ENCODE data around the gene MSTO1. TPM values are rescaled to one million over a fixed set of nuclear protein-coding genes. Genes with fewer than 3 reads are reported as not detected.
A peak's percentile ranks its signal among the peaks of the same experiment; 100 is the strongest.
"Not testable (repeated sequence)": the region's sequence is repeated elsewhere in the genome, so short reads cannot be mapped to it uniquely, and the experiment has no call there.

MSTO1 gene
- total RNA-seq = 11.1 and 14.1 TPM in 2 replicates

- peak; percentile 98 for DNase-seq (ENCODE audit: low read depth in 2 of 2)
Measured at GRCh38 chr1:155609515-155610256, at the start of gene MSTO1. Gene MSTO1, plus strand, starts transcription at chr1:155610218. Its CDS starts 31 bp downstream, at chr1:155610249.

DNA sequence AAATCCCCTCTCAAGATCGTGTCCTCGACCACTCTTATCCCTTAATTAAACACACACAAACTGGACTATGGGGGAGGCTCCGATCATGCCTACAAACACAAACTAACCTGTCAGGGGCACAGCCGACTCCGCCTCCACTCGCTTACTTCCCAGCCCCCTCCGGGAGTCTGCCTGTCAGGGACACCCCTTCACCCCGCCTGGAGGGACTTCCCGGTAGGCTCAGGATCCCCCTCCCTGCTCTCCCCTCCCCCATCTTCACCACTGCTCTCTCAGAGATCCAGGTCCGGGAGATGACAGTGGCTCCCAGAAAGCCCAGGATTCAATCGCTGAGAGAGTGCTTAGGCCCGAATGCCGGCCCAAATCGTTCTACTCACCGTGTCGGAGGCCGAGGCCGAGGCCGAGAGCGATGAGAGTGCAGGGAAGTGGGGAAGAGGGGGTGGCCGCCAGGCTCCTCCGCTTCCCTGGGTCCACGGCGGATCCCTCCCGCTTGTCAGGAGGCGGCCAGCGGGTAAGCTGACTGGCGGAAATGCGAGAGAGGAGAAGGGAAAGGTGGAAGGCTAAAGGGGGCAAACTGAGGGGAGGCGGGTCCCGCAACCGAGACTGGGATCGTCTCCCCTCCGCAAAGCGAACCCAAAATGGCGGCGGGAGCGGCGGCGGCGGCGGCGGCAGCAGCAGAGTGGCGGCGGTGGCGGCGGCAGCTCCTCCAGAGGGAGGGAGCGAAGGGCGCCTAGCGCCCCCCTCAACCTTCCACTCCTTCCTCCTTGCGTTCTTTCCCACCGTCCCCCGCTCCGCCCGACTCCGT lies 48.0 kb upstream of the MSTO1 start:
- DNase-seq (ENCODE audit: low read depth in 2 of 2) = peak in 1 of 2 donors; percentile 35

DNA sequence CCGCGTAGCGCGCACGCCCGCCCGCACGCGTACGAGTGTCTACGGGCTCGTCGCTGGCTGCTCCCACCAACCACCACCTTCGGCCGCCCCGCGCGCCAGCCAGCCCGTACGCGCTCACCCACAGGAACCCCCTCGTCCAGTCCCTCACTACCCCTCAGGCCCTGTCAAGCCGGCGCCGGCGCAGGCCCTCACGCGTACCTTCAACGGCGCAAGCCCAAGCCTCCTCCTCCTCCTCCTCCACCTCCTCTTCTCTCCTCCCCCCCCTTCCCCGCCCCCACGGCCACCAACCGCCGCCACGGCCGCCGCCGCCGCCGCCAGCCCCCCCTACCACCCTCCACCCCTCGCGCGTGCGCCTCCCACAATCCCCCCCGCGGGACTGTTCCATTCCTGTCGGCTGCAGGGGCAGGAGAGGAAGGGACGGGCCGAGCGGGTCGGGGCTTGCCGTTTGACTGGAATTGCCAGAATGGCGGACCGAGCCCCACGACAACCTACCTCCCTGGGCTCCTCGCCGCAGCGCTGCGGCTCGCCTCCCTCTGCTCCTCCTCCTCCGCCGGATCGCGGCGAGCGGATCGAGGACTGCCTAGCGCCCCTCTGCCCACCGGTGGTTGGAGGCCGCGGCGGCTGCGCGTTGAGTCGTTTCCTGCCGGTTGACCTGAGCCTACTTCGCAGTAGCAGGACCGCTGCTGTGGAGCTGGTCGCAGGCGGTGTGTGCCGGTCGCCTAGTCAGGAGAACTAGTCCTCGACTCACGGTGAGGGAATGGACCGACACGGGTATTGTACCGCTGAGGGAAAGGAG lies 47.2 kb upstream of the MSTO1 start, which contains the start of gene ASH1L:
Gene ASH1L, minus strand, starts transcription at position 223 of the 796 bp plus-strand sequence. CDS start 41,284 bp downstream, outside the sequence.
- peak; percentile 95 to 97 for DNase-seq (ENCODE audit: low read depth in 2 of 2)

- DNase-seq (ENCODE audit: low read depth in 2 of 2) = peak; percentile 51 to 63
Measured at GRCh38 chr1:155563377-155564022, 46.5 kb upstream of the MSTO1 start.

DNA sequence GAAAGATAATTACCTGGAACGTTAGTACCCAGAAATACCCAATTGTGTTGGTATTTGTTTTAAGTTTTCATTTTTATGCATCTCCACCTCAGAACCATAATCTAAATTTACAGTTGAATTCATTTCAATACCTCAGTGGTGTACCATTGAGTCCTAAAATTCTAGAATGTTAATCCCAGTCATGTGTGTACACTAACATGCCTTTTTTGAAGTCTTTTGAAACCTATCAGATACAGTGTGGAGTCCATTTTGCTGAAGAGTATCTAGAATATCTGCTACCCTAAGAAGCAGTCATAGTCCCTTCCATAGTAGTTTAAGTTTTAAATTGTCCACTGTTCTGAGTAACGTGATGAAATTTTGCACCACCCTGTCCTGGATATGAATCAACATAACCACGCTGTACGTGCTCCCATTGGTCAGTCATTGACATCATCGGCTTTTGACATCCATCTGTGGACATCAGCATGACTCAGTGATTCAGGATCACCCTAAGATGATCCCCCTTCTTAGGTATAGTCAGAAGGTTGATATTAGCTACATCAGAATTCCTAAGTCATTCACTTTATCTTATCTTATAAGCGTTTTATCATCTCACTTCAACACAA lies 39.9 kb upstream of the MSTO1 start:
- peak in 1 of 2 donors; percentile 44 for DNase-seq (ENCODE audit: low read depth in 2 of 2)

GRCh38 chr1:155570593-155570990 lies 39.4 kb upstream of the MSTO1 start:
- no peak for DNase-seq (ENCODE audit: low read depth in 2 of 2)

GRCh38 chr1:155574077-155574476 lies 35.9 kb upstream of the MSTO1 start:
- DNase-seq (ENCODE audit: low read depth in 2 of 2) = no peak

DNA sequence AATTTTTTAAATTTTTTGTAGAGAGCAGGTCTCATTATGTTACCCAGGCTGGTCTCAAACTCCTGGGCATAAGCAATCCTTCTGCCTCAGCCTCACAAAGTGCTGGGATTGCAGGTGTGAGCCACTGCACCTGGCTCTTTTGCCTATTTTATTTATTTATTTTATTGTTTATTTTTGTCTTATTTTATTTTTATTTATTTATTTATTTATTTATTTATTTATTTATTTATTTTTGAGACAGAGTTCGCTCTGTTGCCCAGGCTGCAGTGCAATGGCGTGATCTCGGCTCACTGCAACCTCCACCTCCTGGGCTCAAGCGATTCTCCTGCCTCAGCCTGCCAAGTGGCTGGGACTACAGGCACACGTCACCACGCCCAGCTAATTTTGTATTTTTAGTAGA lies 34.4 kb upstream of the MSTO1 start:
- not testable (repeated sequence) for DNase-seq (ENCODE audit: low read depth in 2 of 2)

GRCh38 chr1:155583846-155584245 lies 26.2 kb upstream of the MSTO1 start:
- not testable (repeated sequence) for DNase-seq (ENCODE audit: low read depth in 2 of 2)

- DNase-seq (ENCODE audit: low read depth in 2 of 2) = not testable (repeated sequence)
Measured at GRCh38 chr1:155589282-155589681, 20.7 kb upstream of the MSTO1 start.

- not testable (repeated sequence) for DNase-seq (ENCODE audit: low read depth in 2 of 2)
Measured at GRCh38 chr1:155590516-155591247, 19.3 kb upstream of the MSTO1 start.

GRCh38 chr1:155591770-155592169 lies 18.2 kb upstream of the MSTO1 start:
- DNase-seq (ENCODE audit: low read depth in 2 of 2) = peak; percentile 76 to 83

- not testable (repeated sequence) for DNase-seq (ENCODE audit: low read depth in 2 of 2)
Measured at GRCh38 chr1:155595877-155596474, 14.0 kb upstream of the MSTO1 start.

DNA sequence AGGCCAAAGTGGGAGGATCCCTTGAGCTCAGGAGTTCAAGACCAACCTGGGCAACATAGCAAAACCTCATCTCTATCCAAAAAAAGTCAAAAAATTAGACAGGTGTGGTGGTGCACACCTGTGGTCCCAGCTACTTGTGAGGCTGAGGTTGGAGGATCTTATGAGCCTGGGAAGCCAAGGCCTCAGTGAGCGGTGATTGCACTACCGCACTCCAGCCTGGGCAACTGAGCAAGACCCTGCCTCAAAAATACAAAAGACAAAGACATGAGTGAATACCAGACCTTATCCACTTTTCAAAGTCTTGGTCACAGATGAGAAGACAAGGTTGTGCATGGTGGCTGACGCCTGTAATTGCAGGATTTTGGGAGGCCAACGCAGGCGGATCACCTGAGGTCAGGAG lies 13.2 kb upstream of the MSTO1 start:
- DNase-seq (ENCODE audit: low read depth in 2 of 2) = no peak

DNA sequence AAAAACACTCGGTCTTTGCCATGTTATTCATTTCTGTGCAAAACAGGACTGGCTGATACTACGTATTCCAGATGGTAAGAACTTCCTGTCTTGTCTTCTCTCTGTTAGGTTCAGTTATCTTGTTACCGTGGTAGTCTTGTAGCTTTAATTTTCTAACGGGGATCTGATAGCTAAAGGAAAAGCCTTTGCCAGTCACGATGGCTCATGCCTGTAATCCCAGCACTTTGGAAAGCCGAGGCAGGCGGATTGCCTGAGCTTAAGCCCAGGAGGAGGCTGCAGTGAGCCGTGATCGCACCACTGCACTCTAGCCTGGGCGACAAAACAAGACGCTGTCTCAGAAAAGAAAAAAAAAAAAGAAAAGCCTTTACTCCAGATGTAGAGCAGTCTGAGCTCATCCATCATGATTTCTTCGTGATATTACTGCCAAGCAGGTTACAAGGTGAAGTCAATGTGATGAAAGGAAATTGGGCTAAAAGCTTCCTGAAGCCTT lies 11.1 kb upstream of the MSTO1 start:
- DNase-seq (ENCODE audit: low read depth in 2 of 2) = peak; percentile 21 to 55

DNA sequence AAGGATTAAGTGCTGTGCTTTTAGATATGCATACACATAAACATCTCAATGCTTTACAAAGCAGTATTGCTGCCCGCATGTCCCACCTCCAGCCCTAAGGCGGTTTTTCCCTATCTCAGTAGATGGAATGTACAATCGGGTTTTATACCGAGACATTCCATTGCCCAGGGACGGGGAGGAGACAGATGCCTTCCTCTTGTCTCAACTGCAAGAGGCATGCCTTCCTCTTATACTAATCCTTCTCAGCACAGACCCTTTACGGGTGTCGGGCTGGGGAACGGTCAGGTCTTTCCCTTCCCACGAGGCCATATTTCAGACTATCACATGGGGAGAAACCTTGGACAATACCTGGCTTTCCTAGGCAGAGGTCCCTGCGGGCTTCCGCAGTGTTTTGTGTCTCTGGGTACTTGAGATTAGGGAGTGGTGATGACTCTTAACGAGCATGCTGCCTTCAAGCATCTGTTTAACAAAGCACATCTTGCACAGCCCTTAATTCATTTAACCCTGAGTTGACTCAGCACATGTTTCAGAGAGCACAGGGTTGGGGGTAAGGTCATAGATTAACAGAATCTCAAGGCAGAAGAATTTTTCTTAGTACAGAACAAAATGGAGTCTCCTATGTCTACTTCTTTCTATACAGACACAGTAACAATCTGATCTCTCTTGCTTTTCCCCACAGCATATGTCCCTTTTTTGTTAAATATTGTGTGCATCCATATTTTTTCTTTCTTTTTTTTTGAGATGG lies 10.0 kb upstream of the MSTO1 start:
- not testable (repeated sequence) for DNase-seq (ENCODE audit: low read depth in 2 of 2)

- no peak for DNase-seq (ENCODE audit: low read depth in 2 of 2)
Measured at GRCh38 chr1:155607708-155608107, 2.3 kb upstream of the MSTO1 start.

GRCh38 chr1:155608888-155609225 lies 1.2 kb upstream of the MSTO1 start:
- no peak for DNase-seq (ENCODE audit: low read depth in 2 of 2)

GRCh38 chr1:155610257-155610647 lies 234 bp downstream of the MSTO1 start:
- DNase-seq (ENCODE audit: low read depth in 2 of 2) = not testable (repeated sequence)

All from lung microvascular endothelial cell (primary cell).